Measurements from ENCODE around the gene NSD2. TPM values are rescaled to one million over a fixed set of nuclear protein-coding genes. Genes with fewer than 3 reads are reported as not detected.
"Not testable (repeated sequence)": the region's sequence is repeated elsewhere in the genome, so short reads cannot be mapped to it uniquely, and the experiment has no call there.

The NSD2 gene
- total RNA-seq, 2 donors from 2014 or later: 232 to 268 TPM

- no peak overlapping the region for H3K27ac Mint-ChIP-seq
- H3K27me3 Mint-ChIP-seq (ENCODE audit: low read depth): no peaks in the 10 kb centered on the region
- peaks cover 0 to 1% of the 10 kb centered on the region in 2 donors for H3K36me3 Mint-ChIP-seq (ENCODE audit: insufficient read depth in 2 of 2)
- ATAC-seq (replicated peaks in 1 of 2): peak in 1 of 2 donors; percentile 2
- DNase-seq: no peak
- no peaks in the 10 kb centered on the region for H3K4me1 Mint-ChIP-seq (ENCODE audit: low read depth)
- no peak overlapping the region for H3K4me3 Mint-ChIP-seq
- H3K9me3 Mint-ChIP-seq: no peaks in the 10 kb centered on the region
Measured at GRCh38 chr4:1987296-1987695, 116.1 kb downstream of the NSD2 start.

GRCh38 chr4:1987721-1988326, 116.6 kb downstream of the NSD2 start:
- Mint-ChIP-seq H3K4me1 (ENCODE audit: low read depth) (no peaks in the 10 kb centered on the region), H3K27ac (no peak overlapping the region), H3K36me3 (ENCODE audit: insufficient read depth in 2 of 2) (peaks cover 0 to 1% of the 10 kb centered on the region in 2 donors), H3K27me3 (ENCODE audit: low read depth) (no peaks in the 10 kb centered on the region), H3K9me3 (no peaks in the 10 kb centered on the region), H3K4me3 (no peak overlapping the region)
- DNase-seq (no peak), ATAC-seq (replicated peaks in 1 of 2) (no peak)

GRCh38 chr4:1988327-1988724, 117.1 kb downstream of the NSD2 start:
- H3K27me3 Mint-ChIP-seq (ENCODE audit: low read depth): no peaks in the 10 kb centered on the region
- H3K4me1 Mint-ChIP-seq (ENCODE audit: low read depth): no peaks in the 10 kb centered on the region
- no peak for ATAC-seq (replicated peaks in 1 of 2)
- H3K4me3 Mint-ChIP-seq: no peak overlapping the region
- H3K9me3 Mint-ChIP-seq: no peaks in the 10 kb centered on the region
- no peak overlapping the region for H3K27ac Mint-ChIP-seq
- H3K36me3 Mint-ChIP-seq (ENCODE audit: insufficient read depth in 2 of 2): peaks cover 0 to 1% of the 10 kb centered on the region in 2 donors
- DNase-seq: no peak

- Mint-ChIP-seq H3K4me1 (ENCODE audit: low read depth) (peaks cover 5% of the 10 kb centered on the region), H3K27ac (no peak overlapping the region), H3K36me3 (ENCODE audit: insufficient read depth in 2 of 2) (peaks cover 0 to 1% of the 10 kb centered on the region in 2 donors), H3K4me3 (no peak overlapping the region), H3K27me3 (ENCODE audit: low read depth) (no peaks in the 10 kb centered on the region), H3K9me3 (no peaks in the 10 kb centered on the region)
- no peak for ATAC-seq (replicated peaks in 1 of 2)
- no peak for DNase-seq
Measured at GRCh38 chr4:1989533-1990347, 118.5 kb downstream of the NSD2 start.

- DNase-seq: no peak
- Mint-ChIP-seq H3K9me3 (no peaks in the 10 kb centered on the region), H3K27me3 (ENCODE audit: low read depth) (no peaks in the 10 kb centered on the region), H3K27ac (no peak overlapping the region), H3K4me1 (ENCODE audit: low read depth) (peaks cover 5% of the 10 kb centered on the region), H3K36me3 (ENCODE audit: insufficient read depth in 2 of 2) (peaks cover 1 to 2% of the 10 kb centered on the region in 2 donors), H3K4me3 (no peak overlapping the region)
- no peak for ATAC-seq (replicated peaks in 1 of 2)
Measured at GRCh38 chr4:1990348-1990645, 119.1 kb downstream of the NSD2 start.

- Mint-ChIP-seq H3K36me3 (ENCODE audit: insufficient read depth in 2 of 2) (peaks cover 2 to 4% of the 10 kb centered on the region in 2 donors), H3K4me3 (no peak overlapping the region), H3K9me3 (no peaks in the 10 kb centered on the region), H3K27me3 (ENCODE audit: low read depth) (no peaks in the 10 kb centered on the region), H3K4me1 (ENCODE audit: low read depth) (peaks cover 5% of the 10 kb centered on the region), H3K27ac (no peak overlapping the region)
- DNase-seq: no peak
- no peak for ATAC-seq (replicated peaks in 1 of 2)
Measured at GRCh38 chr4:1990676-1991075, 119.5 kb downstream of the NSD2 start.

GRCh38 chr4:1991087-1991486, 119.9 kb downstream of the NSD2 start:
- Mint-ChIP-seq H3K27ac (no peak overlapping the region), H3K4me1 (ENCODE audit: low read depth) (peaks cover 8% of the 10 kb centered on the region), H3K27me3 (ENCODE audit: low read depth) (no peaks in the 10 kb centered on the region), H3K4me3 (no peak overlapping the region), H3K36me3 (ENCODE audit: insufficient read depth in 2 of 2) (peaks cover 2 to 8% of the 10 kb centered on the region in 2 donors), H3K9me3 (no peaks in the 10 kb centered on the region)
- DNase-seq: no peak
- no peak for ATAC-seq (replicated peaks in 1 of 2)

GRCh38 chr4:1991596-1992434, 120.6 kb downstream of the NSD2 start:
- Mint-ChIP-seq H3K27me3 (ENCODE audit: low read depth) (no peaks in the 10 kb centered on the region), H3K36me3 (ENCODE audit: insufficient read depth in 2 of 2) (peaks cover 4 to 15% of the 10 kb centered on the region in 2 donors), H3K27ac (no peak overlapping the region), H3K4me1 (ENCODE audit: low read depth) (peaks cover 11% of the 10 kb centered on the region), H3K9me3 (no peaks in the 10 kb centered on the region), H3K4me3 (no peak overlapping the region)
- ATAC-seq (replicated peaks in 1 of 2): peak; percentile 10 to 20
- no peak for DNase-seq

- no peak overlapping the region for H3K27ac Mint-ChIP-seq
Measured at GRCh38 chr4:1992468-1993168, 121.4 kb downstream of the NSD2 start.

GRCh38 chr4:1993169-1993516, 122.0 kb downstream of the NSD2 start:
- DNase-seq (no peak), ATAC-seq (replicated peaks in 1 of 2) (no peak)
- Mint-ChIP-seq H3K27ac (no peak overlapping the region), H3K27me3 (ENCODE audit: low read depth) (no peaks in the 10 kb centered on the region), H3K36me3 (ENCODE audit: insufficient read depth in 2 of 2) (peaks cover 11 to 28% of the 10 kb centered on the region in 2 donors), H3K4me3 (no peak overlapping the region), H3K4me1 (ENCODE audit: low read depth) (peaks cover 12% of the 10 kb centered on the region), H3K9me3 (peaks cover 5 to 7% of the 10 kb centered on the region in 2 donors)

More at GRCh38 chr4:1992468-1993168, 121.4 kb downstream of the NSD2 start:
- DNase-seq: no peak
- H3K4me3 Mint-ChIP-seq: no peak overlapping the region
- no peaks in the 10 kb centered on the region for H3K27me3 Mint-ChIP-seq (ENCODE audit: low read depth)
- peaks cover 8 to 23% of the 10 kb centered on the region in 2 donors for H3K36me3 Mint-ChIP-seq (ENCODE audit: insufficient read depth in 2 of 2)
- peaks cover under 1 to 3% of the 10 kb centered on the region in 2 donors for H3K9me3 Mint-ChIP-seq
- H3K4me1 Mint-ChIP-seq (ENCODE audit: low read depth): peaks cover 11% of the 10 kb centered on the region
- ATAC-seq (replicated peaks in 1 of 2): peak; percentile 5 to 13

GRCh38 chr4:1993718-1994516, 122.7 kb downstream of the NSD2 start:
- not testable (repeated sequence) for ATAC-seq (replicated peaks in 1 of 2); H3K4me3 Mint-ChIP-seq; H3K27me3 Mint-ChIP-seq (ENCODE audit: low read depth); H3K27ac Mint-ChIP-seq; DNase-seq
- Mint-ChIP-seq H3K36me3 (ENCODE audit: insufficient read depth in 2 of 2) (peaks cover 17 to 36% of the 10 kb centered on the region in 2 donors), H3K4me1 (ENCODE audit: low read depth) (peaks cover 17% of the 10 kb centered on the region), H3K9me3 (peaks cover 10 to 12% of the 10 kb centered on the region in 2 donors)

GRCh38 chr4:1994938-1995337, 123.7 kb downstream of the NSD2 start:
- Mint-ChIP-seq H3K27ac (no peak overlapping the region), H3K4me3 (no peak overlapping the region), H3K27me3 (ENCODE audit: low read depth) (no peaks in the 10 kb centered on the region), H3K4me1 (ENCODE audit: low read depth) (peaks cover 17% of the 10 kb centered on the region), H3K9me3 (peaks cover 15 to 20% of the 10 kb centered on the region in 2 donors), H3K36me3 (ENCODE audit: insufficient read depth in 2 of 2) (peaks cover 27 to 45% of the 10 kb centered on the region in 2 donors)
- ATAC-seq (replicated peaks in 1 of 2) (no peak), DNase-seq (no peak)

All from activated T-cell treated with anti-CD3 and anti-CD28 coated beads, Interleukin-2, amount 50 U/mL, for 72 hours (primary cell).